CD4-positive, alpha-beta T cell treated with Interleukin-1 beta for 1 hour (primary cell): ENCODE measurements around the gene SUDS3.
"Not testable (repeated sequence)": the region's sequence is repeated elsewhere in the genome, so short reads cannot be mapped to it uniquely, and the experiment has no call there.

ENCODE experiments used
- DNase-seq, 2 donors: peaks; one replicate each; pipeline ENCODE4 v3.0.0-alpha.2; 2020 to 2022

SUDS3 gene

GRCh38 chr12:118398524-118398923, 22.2 kb downstream of the SUDS3 start:
- no peak for DNase-seq

GRCh38 chr12:118398940-118399339, 22.6 kb downstream of the SUDS3 start:
- DNase-seq, result no peak

GRCh38 chr12:118402251-118402650, 25.9 kb downstream of the SUDS3 start:
- DNase-seq, result no peak

- DNase-seq, result peak; percentile 11 to 45
Measured at GRCh38 chr12:118404876-118405521, 28.6 kb downstream of the SUDS3 start.

GRCh38 chr12:118408241-118408640, 31.9 kb downstream of the SUDS3 start:
- DNase-seq, result not testable (repeated sequence)

- DNase-seq, result no peak
Measured at GRCh38 chr12:118409834-118410233, 33.5 kb downstream of the SUDS3 start.

GRCh38 chr12:118417942-118418341, 41.6 kb downstream of the SUDS3 start:
- DNase-seq, result no peak

- DNase-seq, result no peak
Measured at GRCh38 chr12:118418385-118419057, 42.2 kb downstream of the SUDS3 start.

- no peak for DNase-seq
Measured at GRCh38 chr12:118420673-118421072, 44.3 kb downstream of the SUDS3 start.

- DNase-seq, result no peak
Measured at GRCh38 chr12:118424884-118425283, 48.5 kb downstream of the SUDS3 start.

- DNase-seq, result no peak
Measured at GRCh38 chr12:118425364-118425763, 49.0 kb downstream of the SUDS3 start.

GRCh38 chr12:118427819-118428218, 51.5 kb downstream of the SUDS3 start:
- DNase-seq, result no peak

- no peak for DNase-seq
Measured at GRCh38 chr12:118428643-118429042, 52.3 kb downstream of the SUDS3 start.

- no peak for DNase-seq
Measured at GRCh38 chr12:118429688-118430383, 53.5 kb downstream of the SUDS3 start.

GRCh38 chr12:118430516-118430915, 54.2 kb downstream of the SUDS3 start:
- DNase-seq, result no peak

GRCh38 chr12:118432812-118433545, 56.6 kb downstream of the SUDS3 start:
- DNase-seq, result no peak

GRCh38 chr12:118436002-118436730, 59.8 kb downstream of the SUDS3 start:
- DNase-seq, result no peak

- no peak for DNase-seq
Measured at GRCh38 chr12:118436986-118437385, 60.6 kb downstream of the SUDS3 start.

- no peak for DNase-seq
Measured at GRCh38 chr12:118439068-118439467, 62.7 kb downstream of the SUDS3 start.

- DNase-seq, result no peak
Measured at GRCh38 chr12:118446247-118446646, 69.9 kb downstream of the SUDS3 start.

- DNase-seq, result no peak
Measured at GRCh38 chr12:118447181-118447580, 70.8 kb downstream of the SUDS3 start.

- no peak for DNase-seq
Measured at GRCh38 chr12:118448341-118448740, 72.0 kb downstream of the SUDS3 start.

GRCh38 chr12:118455327-118455726, 79.0 kb downstream of the SUDS3 start:
- no peak for DNase-seq
